ENCODE measurements around the gene PDSS2. TPM values are rescaled to one million over a fixed set of nuclear protein-coding genes. Genes with fewer than 3 reads are reported as not detected.
"Not testable (repeated sequence)": the region's sequence is repeated elsewhere in the genome, so short reads cannot be mapped to it uniquely, and the experiment has no call there.

The PDSS2 gene
- total RNA-seq, 1 donor from 2014 or later: 13.1 TPM

DNA sequence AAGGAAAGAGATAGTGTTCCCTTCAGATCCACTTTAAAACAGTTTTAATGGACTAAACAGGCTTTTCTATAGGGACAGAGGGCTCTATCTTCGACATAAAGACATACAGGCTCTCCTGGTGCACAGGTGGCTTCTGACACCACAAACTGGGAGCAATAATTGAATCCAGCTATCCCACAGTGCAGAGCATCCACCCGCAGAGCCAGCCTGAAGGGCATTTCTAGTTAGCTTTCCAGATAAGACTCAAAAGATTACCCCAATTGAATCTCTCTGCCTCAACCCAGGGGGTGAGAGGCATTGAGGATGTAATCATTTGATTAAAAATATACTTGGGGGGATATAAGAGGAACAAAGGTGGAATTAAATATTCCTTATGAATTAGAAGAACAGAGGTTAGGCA lies 279.3 kb downstream of the PDSS2 start:
- intact Hi-C loops (cut with micrococcal nuclease): no loop called here

DNA sequence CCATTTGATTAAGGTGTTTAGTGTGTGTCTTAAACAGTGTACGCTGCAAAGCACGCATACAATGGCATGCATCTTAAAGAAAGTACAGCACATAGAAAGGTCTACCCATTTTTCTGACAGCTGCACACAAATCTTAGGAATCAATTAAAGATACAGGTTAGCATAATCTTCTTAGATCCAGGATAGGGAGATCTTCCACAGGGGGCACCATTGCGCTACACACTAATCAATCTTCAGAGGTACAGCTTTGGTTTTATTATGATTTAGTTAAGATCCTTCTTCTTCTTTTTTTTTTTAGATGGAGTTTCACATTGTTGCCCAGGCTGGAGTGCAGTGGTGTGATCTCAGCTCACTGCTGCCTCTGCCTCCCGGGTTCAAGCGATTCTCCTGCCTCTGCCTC lies 280.4 kb downstream of the PDSS2 start:
- intact Hi-C loops (cut with micrococcal nuclease): no loop called here

DNA sequence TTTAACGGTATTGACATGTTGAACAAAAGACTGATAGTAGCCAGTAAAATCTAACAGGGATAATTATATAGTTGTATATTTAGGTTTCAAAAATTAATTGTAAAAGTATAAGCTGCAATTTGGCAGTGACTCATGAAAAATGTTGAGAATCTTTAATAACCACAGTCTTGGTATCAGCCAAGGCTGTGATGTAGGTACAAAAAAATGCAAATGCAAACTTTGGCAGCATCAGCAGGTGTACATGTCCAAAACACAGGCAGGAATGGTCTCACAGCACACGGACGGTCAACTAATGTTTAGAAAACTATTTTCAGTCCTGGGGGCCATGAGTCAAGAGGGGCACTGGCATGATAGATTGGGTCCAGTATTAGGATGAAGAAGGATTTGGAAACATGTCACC lies 285.6 kb downstream of the PDSS2 start:
- intact Hi-C loops (cut with micrococcal nuclease): no loop called here

DNA sequence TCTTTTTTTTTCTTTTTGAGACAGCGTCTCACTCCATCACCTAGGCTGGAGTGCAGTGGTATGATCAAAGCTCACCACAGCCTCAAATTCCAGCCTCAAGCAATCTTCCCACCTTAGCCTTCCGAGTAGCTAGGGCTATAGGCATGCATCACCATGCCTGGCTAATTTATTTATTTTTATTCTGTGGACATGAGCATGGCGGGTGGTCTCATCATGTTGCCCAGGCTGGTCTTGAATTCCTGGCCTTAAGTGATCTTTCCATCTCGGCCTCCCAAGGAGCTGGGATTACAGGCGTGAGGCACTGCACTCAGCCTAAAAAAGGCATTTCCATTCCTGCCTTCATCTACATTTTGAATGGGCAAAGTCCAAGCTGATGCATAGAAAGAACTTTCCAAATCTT lies 287.9 kb downstream of the PDSS2 start:
- intact Hi-C loops (cut with micrococcal nuclease): no loop called here

DNA sequence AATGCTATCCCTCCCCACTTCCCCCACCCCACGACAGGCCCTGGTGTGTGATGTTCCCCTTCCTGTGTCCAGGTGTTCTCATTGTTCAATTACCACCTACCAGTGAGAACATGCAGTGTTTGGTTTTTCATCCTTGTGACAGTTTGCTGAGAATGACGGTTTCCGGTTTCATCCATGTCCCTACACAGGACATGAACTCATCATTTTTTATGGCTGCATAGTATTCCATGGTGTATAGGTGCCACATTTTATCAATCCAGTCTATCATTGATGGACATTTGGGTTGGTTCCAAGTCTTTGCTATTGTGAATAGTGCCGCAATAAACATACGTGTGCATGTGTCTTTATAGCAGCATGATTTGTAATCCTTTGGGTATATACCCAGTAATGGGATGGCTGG lies 295.1 kb downstream of the PDSS2 start:
- intact Hi-C loops (cut with micrococcal nuclease): not testable (repeated sequence)

DNA sequence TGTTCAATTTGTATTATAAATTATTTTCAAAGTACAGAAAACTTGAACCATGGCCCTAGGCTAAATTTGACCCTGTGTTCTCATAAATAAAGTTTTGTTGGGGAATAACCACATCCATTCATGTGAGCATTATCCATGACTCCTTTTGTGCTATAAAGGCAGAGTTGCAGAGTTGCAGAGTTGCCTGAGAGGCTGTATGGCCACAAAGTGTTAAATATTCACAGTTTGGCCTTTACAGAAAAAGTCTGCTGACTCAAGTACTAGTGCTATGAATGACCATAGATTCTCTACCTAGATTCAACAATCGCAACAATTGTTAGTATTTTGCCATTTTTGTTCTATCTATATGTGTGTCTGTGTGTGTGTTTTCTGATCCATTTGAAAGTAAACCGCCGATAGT lies 297.8 kb downstream of the PDSS2 start:
- intact Hi-C loops (cut with micrococcal nuclease): no loop called here

DNA sequence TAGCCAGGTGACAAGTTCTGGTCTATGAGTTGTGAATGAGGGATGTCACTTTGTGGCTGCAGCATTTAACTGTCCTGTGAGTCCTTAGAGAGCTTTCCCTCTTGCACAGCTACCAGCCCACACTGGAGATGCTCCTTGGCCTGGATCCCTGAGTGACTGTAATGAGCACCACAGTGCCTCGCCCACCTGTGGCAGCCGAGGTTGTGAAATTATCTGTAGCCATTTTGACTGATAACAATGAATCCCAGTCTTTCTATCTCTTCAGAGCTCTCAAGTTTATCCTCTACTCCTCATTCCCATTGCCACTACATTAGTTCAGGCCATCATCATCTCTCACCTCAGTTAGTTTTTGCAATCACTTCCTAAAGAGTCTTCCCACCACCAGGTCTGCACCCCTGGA lies 302.7 kb downstream of the PDSS2 start:
- intact Hi-C loops (cut with micrococcal nuclease): no loop called here

DNA sequence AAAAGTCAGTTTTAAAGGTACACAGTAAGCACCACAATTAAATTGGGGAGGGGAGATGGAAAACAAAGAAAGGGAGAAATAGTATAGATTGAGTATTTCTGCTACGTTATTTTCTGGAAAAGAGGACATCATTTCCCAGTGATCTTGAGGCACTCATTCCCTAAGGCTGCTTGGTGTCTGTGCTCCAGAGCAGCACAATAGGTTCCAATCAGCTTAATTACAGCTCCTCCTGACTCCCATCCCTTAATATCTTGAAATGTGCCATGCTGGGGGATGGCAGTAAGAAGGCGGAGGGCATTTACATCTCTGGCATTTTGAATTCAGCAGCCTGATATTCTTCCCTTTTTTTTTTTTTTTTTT lies 304.6 kb downstream of the PDSS2 start:
- intact Hi-C loops (cut with micrococcal nuclease): no loop called here

DNA sequence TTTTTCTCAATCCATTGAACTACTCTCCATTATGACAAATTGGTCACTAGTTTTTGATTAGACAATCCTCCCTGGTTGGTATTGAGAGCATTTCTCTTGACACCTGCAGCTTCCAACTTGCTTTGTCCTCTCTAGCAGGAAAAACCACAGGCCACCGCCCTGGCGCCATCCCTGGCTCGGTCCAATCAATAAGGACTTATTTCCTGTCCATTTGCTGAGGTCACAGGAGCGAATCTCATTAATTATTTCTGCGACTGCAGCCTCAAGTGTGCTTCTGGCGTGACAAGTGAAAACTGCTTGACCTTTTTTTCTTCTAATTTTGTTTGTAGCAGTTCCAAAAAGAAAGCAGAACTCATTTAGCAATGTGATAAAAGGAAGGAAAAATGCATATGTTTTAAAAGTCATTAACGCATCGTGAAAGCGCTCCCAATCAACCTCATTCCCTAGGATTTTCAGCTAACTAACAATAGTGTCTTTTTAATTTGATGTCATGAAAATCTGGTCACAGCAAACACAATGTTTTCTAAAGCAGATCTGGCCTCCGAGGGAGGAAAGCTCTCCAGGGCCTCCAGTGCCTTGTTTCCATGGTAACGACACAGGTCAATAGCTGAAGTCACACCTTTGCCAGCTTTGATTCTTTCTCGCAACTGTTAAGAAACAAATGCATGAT lies 305.1 kb downstream of the PDSS2 start:
- intact Hi-C loops (cut with micrococcal nuclease): no loop called here

DNA sequence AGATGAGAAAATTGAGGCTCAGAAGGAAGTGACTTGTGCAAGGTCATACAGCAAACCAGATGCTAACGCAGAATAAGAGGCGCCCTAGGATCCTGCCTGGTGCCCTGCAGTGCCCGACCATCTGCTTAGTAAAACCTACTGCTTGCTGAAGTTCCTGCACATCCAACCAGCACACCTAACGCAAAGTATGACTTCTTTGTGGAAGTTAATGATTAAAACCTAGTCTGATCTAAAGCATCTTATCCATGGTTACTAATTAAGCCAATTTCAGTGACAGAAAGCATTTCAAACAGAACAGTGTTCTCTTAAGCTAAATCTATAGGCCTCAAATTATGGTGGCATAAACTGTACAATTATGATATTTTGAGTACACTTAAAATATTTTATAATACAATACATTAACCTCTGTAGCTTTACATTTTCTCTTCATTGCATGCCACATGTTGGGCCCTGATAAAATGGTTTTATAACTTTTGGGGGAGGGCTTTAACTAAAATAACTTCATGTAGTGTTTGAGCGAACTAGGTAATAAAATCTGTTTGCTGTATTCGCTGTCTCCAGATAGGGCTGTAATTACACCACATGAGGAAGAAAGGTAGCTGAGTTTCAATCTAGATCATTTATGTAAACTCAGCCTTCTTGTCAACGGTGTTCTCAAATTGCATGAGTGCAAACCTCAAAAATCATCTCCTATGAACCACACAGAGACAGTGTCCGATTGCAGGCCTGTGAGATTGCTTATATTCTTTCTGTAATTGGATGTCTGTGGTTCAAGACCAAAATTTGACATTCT lies 306.5 kb downstream of the PDSS2 start:
- intact Hi-C loops (cut with micrococcal nuclease): no loop called here

DNA sequence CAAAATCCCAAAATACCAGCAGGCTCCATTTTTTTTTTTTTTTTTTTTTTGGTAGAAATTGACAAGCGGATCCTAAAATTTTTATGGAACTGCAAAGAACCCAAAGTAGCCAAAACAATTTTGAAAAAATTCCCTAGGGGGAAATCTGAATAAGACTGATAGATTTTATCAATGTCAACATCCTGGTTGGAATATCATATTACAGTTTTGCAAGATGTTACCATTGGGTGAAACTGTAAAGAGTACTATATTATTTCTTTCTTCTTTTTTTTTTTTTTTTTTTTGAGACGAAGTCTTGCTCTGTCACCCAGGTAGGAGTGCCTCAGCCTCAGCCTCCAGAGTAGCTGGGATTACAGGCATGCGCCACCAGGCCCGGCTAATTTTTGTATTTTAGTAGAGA lies 314.7 kb downstream of the PDSS2 start:
- intact Hi-C loops (cut with micrococcal nuclease): no loop called here

DNA sequence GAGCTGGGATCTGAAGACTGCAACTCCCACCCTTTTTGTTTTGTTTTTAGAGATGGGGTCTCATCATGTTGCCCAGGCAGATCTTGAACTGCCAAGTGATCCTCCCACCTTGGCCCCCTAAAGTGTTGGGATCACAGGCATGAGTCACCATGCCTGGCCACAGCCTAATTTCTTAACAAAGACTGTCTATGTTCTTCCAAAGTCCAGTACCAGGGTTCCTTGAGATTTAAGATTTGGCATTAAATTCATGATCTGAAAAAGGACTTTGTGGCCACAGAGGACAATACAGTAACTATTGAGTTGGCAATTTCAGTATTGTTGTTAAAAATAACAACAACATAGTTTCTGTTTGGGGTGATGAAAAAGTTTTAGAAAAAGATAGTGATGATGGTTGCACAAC lies 315.4 kb downstream of the PDSS2 start:
- intact Hi-C loops (cut with micrococcal nuclease): no loop called here

DNA sequence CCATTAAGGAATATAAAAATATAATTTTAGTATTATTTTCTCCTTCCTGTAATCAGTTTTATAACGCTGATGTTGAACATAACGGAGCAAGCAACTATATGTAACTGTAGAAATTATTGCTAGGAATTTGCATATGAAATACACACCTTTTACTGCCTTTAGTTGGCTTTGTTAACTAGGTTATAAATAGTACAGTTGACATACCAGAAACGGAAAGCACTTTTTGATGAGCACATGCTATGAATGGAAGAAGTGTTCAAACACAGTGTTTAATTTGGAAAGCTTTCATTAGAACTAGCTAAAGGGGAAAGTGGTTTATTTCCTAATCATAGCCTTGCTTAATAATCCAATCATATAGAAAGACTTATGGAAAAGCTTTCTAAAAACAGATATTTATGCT lies 318.8 kb downstream of the PDSS2 start:
- intact Hi-C loops (cut with micrococcal nuclease): no loop called here

DNA sequence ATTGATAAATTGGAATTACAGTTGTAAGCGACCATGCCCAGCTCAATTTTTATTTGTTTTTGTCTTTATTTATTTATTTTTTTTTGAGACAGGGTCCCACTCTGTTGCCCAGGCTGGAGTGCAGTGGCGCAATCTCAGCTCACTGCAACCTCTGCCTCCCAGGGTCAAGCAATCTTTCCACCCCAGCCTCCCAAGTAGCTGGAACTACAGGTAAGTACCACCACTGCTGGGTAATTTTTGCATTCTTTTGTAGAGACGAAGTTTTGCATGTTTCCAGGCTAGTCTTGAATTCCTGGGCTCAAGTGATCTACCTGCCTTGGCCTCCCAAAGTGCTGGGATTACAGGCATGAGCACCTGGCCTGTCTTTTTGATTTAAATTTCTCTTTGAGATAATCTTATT lies 323.0 kb downstream of the PDSS2 start:
- intact Hi-C loops (cut with micrococcal nuclease): not testable (repeated sequence)

DNA sequence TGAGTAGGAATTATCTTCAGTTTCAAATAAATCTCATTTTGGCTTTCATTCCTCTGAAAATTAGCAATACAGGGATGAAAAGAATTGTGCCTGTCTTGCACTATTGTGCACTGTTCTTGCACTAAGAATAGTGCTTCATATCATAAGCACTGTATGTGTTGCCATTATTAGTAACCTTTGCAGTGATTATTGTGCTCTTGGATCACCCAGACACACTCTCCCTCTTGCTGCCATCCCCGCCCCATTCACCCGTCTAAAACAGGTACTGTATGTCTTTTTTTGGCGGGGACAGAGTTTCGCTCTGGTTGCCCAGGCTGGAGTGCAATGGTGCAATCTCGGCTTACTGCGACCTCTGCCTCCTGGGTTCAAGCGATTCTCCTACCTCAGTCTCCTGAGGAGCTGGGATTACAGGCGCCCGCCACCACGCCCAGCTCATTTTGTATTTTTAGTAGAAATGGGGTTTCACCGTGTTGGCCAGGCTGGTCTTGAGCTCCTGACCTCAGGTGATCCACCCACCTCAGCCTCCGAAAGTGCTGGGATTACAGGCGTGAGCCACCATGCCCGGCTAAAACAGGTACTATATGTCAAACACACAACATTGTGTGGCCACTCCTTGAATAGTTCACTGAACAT lies 324.2 kb downstream of the PDSS2 start:
- intact Hi-C loops (cut with micrococcal nuclease): not testable (repeated sequence)

DNA sequence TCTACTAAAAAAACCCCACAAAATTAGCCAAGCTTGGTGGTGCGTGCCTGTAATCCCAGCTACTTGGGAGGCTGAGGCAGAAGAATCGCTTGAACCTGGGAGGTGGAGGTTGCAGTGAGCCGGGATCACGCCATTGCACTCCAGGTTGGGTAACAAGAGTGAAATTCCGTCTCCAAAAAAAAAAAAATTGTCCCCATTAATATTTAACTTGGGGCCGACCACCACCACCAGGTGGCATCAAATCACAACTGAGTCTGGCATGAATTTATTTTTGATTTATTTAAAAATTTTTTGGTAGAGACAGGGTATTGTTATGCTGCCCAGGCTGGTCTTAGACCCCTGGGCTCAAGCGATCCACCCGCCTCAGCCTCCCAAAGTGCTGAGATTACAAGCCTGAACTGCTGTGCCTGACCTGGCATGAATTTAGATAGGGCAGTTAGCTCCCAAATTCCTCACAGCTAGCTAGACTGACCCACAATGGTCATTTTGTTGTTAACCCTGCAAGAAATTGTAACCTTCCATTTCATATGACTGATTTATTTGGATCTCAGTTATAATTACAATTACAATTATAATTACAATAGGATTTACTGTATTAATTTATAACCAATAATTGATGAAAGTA lies 326.9 kb downstream of the PDSS2 start:
- intact Hi-C loops (cut with micrococcal nuclease): no loop called here

DNA sequence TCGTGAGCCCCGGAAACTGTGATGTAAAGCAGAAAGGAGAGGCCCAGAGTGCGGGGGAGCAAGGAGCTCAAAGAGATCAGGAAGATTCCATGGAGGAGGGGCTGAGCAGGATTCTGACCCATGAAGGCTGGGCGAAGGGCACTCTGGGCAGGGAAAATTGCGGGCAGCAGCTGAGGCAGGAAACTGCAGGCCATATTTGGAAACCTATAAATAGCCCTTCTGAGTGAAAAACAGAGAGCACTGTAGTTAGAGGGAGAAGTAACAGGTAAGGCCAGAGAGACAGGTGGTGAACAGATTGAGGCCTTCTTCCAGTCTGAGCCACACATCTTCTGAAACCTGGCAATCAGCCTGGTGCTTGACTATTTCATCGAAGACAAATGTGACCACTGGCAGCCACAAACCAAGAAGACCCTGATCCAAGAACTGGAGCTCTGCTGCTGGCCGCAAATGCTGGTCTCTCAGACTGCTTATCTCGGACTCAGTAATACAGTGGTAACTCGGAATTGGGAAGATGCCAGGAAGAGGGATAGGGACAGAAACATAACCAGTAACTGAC lies 329.9 kb downstream of the PDSS2 start:
- intact Hi-C loops (cut with micrococcal nuclease): no loop called here

DNA sequence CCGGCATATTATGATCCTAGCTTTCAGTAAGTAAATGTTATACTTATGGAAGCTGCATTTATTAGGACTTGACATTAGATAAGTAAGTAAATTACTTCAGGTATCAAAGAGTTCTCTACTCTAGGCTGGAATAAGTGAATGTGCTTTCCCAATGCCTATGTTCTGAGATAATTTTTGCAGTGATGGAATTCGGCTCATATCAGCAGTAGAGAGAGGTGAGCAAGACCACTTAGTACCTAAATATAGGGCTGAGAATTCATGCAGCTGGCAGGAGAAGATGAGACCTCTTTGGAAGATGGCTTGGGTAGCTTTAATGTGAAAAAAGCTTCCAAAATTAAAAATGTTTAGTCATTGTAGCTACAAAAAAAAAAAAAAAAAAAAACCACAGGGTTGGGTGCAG lies 330.8 kb downstream of the PDSS2 start:
- intact Hi-C loops (cut with micrococcal nuclease): no loop called here

DNA sequence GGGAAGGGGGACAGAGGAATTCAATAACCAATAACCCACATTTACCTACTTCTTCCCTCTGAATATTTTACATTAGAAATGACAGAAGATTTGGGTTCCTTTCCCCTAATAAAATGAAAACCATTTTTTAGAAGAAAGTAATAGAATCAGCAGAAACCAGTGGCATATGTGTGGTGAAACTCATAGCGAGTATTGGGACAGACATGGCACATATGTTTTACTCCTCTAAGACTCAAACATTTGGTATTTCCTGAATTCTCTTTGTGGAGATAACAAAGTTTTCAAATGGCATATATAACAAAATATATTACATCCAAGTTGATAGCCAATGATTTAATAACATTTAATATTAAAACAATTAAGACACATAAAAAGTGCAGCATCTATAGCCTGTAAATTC lies 331.2 kb downstream of the PDSS2 start:
- intact Hi-C loops (cut with micrococcal nuclease): no loop called here

DNA sequence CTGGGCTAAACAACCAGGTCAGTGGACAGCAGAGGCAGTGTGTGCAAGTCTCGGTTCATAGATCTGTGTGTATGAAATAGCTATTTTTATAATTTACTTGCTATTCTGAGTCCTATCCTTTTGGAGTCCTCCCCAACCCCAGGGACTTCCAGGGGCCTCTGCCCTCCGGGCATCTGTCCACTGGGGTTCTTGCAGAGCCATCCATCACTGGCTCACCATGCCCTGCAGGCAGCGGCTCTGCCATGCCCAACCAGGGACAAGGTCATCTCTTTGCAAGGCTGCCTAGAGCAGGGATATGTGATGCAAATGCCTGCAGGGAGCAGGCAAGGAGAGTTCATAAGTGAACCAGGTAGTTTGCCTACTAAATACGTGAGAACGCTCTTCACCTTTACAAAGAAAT lies 333.6 kb downstream of the PDSS2 start:
- intact Hi-C loops (cut with micrococcal nuclease): no loop called here

DNA sequence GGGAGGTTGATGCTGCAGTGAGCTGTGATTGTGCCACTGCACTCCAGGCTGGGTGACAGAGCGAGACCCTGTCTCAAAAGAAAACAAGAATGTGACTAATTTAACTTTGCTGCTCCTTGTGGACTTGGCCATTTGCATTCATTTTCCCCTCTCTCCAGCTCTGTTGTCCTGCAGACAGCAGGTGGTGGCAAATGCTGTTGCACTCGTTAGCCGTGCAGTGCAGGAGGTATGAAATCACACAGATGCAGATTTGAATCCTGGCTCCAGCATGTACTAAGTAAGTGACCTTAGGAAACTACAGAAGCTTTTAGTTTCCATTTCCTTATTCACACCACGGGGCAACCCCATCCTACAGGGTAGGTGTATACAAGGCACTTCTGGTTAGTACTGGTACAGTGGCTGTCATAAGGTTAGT lies 334.4 kb downstream of the PDSS2 start:
- intact Hi-C loops (cut with micrococcal nuclease): no loop called here

DNA sequence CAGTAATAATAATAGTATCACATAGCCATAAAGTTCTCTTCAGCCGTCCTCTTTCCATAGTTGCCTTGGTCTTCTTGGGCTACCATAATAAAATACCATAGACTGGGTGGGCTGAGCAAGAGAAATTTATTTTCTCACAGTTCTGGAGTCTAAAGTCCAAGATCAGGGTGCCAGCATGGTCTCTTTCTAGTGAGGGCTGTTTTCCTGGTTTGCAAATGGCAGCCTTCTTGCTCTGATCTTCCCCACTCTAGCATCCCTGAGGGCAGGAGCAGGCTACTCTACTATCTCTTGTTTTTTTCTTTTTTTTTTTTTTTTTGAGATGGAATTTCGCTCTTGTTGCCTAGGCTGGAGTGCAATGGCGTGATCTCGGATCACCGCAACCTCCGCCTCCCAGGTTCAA lies 335.9 kb downstream of the PDSS2 start:
- intact Hi-C loops (cut with micrococcal nuclease): no loop called here

Measured in T-helper 2 cell treated with Interferon-gamma antibody and Interleukin-4, amounts not matched to agents 100 ng/mL and 5 ng/mL, for 36 hours (primary cell).